ENCODE measurements around the gene CEP128. TPM values are rescaled to one million over a fixed set of nuclear protein-coding genes. Genes with fewer than 3 reads are reported as not detected.

Gene CEP128
- polyA plus RNA-seq, 6 donors from 2014 or later, result 1.5 to 5.1 (median 2.7) TPM

DNA sequence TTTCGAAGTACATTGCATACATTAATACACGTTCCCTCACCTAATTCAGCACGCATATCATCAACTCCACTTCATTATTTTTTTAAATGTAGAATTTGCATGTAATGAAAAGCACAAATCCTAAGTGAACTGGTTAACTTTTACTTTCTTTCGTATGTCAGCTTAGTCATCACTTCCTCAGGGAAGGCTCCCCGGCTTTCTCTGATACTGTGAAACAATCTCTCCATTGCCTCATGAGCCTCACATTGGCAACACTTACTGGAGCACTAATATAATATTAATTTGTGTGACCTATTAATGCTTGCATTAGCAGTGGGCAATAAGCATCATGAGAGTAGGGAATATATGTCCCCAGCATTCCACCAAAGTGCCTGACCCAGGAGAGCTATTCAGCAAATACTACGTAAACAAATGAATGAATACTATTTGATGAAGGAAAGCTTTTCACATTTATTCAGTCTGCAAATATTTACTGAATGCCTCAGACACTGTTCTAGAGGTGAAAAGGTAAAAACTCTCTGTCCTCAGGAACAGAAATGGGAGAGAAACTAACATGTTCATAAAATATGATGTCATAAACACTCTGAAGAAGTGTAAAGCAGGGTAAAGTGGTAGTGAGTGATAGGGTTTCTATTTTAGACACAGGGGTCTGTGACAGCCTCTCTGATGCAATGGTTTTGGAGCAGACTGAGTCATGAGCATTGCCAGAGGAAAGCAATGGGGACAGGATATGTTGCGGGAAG lies 402.7 kb downstream of the CEP128 start:
- Mint-ChIP-seq H3K9me3 (peaks cover 10 to 28% (median 16%) of the 10 kb centered on the region in 7 donors), H3K4me1 (no peaks in the 10 kb centered on the region), H3K4me3 (no peak overlapping the region), H3K27ac (no peak overlapping the region), H3K27me3 (no peaks in the 10 kb centered on the region), H3K36me3 (peaks cover 0 to 9% of the 10 kb centered on the region in 2 donors)
- DNase-seq, result no peak
- no peak for ATAC-seq (ENCODE audit: low read depth in 2 of 2)

DNA sequence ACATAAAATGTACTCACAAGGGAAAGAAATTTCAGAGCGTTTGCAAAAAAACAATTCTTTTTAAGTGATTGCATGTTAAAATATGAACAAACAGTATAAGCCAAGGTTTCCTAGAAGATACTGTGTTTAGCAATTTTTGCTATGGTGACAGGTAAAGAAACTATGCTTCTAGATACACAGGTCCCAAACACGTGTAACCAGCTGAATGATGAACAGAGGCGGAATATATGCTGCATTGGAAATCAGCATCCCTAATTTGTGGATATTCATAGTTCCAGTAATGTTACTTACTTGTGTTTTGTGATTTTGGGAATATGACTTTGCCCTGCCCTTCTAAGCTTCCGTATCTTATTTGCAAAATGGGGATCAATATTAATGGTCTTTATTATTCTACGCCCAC lies 403.9 kb downstream of the CEP128 start:
- no peak overlapping the region for H3K4me3 Mint-ChIP-seq
- no peak overlapping the region for H3K27ac Mint-ChIP-seq
- no peak for ATAC-seq (ENCODE audit: low read depth in 2 of 2)
- H3K4me1 Mint-ChIP-seq, result no peaks in the 10 kb centered on the region
- no peak for DNase-seq
- peaks cover 0 to 9% of the 10 kb centered on the region in 2 donors for H3K36me3 Mint-ChIP-seq
- peaks cover 10 to 28% (median 16%) of the 10 kb centered on the region in 7 donors for H3K9me3 Mint-ChIP-seq
- no peaks in the 10 kb centered on the region for H3K27me3 Mint-ChIP-seq

DNA sequence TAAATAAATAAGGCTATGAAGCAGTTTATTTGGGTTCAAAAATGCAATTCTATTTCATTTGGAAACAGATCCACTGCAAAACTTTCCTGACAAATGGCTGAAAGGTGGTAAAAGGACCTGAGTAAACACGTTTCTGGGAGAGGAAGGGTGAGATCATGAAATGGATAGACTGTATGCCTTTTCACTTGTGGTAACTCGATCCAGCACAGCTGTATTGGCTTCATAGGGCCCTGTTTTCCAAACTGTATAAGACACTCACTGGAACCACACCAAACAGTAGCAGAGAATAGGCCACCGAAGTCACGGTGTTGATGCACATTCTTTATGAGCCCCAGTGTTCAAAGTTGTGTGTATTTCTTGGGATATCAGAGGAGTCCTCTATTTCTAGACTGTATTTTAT lies 405.1 kb downstream of the CEP128 start:
- no peak for ATAC-seq (ENCODE audit: low read depth in 2 of 2)
- H3K27me3 Mint-ChIP-seq, result no peaks in the 10 kb centered on the region

DNA sequence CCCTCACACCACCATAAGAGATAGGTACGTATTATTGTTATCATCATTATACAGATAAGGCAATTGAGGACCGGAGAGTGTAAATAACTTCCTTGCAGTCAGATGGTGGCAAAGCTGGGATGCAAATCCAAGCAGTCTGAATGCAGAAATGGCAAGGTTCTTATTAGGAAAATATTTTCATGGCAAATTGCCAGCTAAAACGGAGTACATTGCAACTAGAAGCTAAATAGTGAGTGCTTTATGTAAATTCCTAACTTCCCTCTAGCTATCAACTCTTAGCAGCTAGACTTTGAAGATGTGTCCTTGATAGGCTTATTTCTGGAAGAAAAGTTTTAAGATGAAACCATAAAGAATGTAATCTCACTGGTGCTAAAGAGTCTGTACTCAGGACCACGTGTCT lies 406.4 kb downstream of the CEP128 start:
- DNase-seq (no peak), ATAC-seq (ENCODE audit: low read depth in 2 of 2) (no peak)
- no peak overlapping the region for H3K27ac Mint-ChIP-seq
- no peak overlapping the region for H3K4me3 Mint-ChIP-seq
- peaks cover 0 to 9% of the 10 kb centered on the region in 2 donors for H3K36me3 Mint-ChIP-seq
- peaks cover 6 to 14% (median 12%) of the 10 kb centered on the region in 7 donors for H3K9me3 Mint-ChIP-seq
- H3K27me3 Mint-ChIP-seq, result no peaks in the 10 kb centered on the region
- no peaks in the 10 kb centered on the region for H3K4me1 Mint-ChIP-seq

More for the DNA sequence above, 405.1 kb downstream of the CEP128 start:
- Mint-ChIP-seq H3K9me3 (peaks cover 10 to 25% (median 16%) of the 10 kb centered on the region in 7 donors), H3K4me1 (no peaks in the 10 kb centered on the region), H3K4me3 (no peak overlapping the region), H3K27ac (no peak overlapping the region), H3K36me3 (peaks cover 0 to 9% of the 10 kb centered on the region in 2 donors)
- no peak for DNase-seq

DNA sequence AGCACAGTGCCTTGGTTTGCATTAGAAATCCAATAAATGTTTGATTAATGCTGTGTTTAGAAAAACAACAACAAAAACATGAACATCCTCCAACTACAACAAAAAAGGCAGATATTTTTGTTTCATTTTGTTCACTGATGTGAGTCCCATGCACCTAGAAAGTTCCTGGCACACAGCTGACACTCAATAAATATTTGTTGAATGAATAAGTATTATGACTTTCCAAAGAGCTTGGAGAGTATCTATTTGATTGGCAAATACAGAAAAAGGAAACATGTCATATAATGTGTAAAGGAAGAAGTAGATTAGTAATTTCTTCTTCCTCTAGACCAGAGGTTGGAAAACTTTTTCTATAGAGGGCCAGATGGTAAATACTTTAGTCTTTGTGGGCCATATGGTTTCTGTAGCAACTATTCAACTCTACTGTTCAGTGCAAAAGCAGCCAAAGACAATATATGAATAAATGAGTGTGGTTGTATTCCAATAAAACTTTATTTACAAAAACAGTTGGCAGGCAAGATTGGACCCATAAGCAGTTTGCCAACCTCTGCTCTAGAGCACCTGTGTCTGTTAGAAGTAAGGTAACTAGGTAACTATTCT lies 417.9 kb downstream of the CEP128 start:
- Mint-ChIP-seq H3K36me3 (peaks cover 0 to 20% of the 10 kb centered on the region in 2 donors), H3K27ac (no peak overlapping the region), H3K9me3 (peaks cover 0 to 1% (median 0%) of the 10 kb centered on the region in 7 donors), H3K27me3 (no peaks in the 10 kb centered on the region), H3K4me1 (no peaks in the 10 kb centered on the region), H3K4me3 (no peak overlapping the region)
- no peak for ATAC-seq (ENCODE audit: low read depth in 2 of 2)
- no peak for DNase-seq

DNA sequence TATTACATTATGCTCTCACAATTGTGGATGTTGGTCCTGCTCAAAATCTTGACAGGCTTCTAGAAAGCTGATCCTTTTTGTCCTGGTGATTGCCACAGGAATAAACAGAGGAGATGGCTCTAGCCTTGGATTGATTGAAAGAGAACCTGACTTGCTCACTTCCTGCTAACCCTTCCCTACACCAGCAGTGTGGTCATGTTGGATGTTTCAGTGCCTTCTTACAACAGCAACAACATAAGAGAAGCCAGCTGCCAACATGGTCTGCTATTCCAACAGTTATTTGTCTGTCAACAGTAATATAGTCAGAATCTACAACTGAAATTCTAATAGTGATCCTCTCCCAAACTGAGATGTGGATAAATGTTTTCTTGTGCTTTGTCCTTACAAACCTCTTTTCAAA lies 418.6 kb downstream of the CEP128 start:
- Mint-ChIP-seq H3K4me1 (no peaks in the 10 kb centered on the region), H3K9me3 (peaks cover 0 to 1% (median 0%) of the 10 kb centered on the region in 7 donors), H3K4me3 (no peak overlapping the region), H3K27ac (no peak overlapping the region), H3K36me3 (peaks cover 0 to 25% of the 10 kb centered on the region in 2 donors), H3K27me3 (no peaks in the 10 kb centered on the region)
- DNase-seq (no peak), ATAC-seq (ENCODE audit: low read depth in 2 of 2) (no peak)

DNA sequence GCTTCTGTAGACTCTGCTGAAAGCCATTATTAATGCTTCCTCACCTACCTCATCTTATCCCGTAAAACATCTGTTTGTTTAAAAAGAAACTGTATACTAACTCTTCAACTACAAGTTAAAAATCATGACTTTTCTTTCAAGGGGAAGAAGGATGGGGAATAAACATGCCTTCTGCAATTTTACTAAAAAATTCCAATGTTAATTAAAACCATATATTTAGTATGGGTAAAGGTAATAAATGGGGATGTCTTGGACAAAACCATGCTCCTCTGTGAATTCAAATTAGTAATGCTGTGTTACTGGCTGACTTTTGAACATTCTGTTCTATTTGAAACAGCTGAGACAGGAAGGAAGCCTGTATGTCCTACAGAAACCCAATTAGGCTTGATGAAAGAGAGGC lies 419.1 kb downstream of the CEP128 start:
- DNase-seq, result no peak
- no peaks in the 10 kb centered on the region for H3K4me1 Mint-ChIP-seq
- ATAC-seq (ENCODE audit: low read depth in 2 of 2), result no peak
- H3K27me3 Mint-ChIP-seq, result no peaks in the 10 kb centered on the region
- peaks cover 0 to 2% (median 0%) of the 10 kb centered on the region in 7 donors for H3K9me3 Mint-ChIP-seq
- no peak overlapping the region for H3K4me3 Mint-ChIP-seq
- no peak overlapping the region for H3K27ac Mint-ChIP-seq
- peaks cover 0 to 29% of the 10 kb centered on the region in 2 donors for H3K36me3 Mint-ChIP-seq

DNA sequence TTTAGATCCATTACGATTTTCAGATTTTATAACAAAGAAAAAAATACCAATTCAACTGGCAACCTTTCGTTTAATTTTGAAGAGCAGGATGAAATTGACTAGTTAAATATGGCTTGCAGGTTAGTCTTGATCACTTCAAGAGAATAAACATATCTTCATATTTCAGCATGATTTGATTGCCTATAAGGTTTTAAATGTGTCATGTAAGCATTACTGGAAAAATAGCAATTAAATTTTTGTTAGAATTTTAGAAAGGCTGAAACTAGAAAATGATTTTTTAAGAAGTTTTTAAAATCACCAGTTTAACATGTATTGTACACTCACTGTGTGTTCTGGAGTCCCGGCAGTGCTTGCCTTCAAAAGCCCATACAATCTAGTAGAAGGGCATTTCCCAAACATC lies 420.1 kb downstream of the CEP128 start:
- Mint-ChIP-seq H3K27ac (no peak overlapping the region), H3K36me3 (peaks cover 0 to 29% of the 10 kb centered on the region in 2 donors), H3K4me3 (no peak overlapping the region), H3K27me3 (no peaks in the 10 kb centered on the region), H3K9me3 (peaks cover 0 to 3% (median 0%) of the 10 kb centered on the region in 7 donors), H3K4me1 (no peaks in the 10 kb centered on the region)
- DNase-seq (no peak), ATAC-seq (ENCODE audit: low read depth in 2 of 2) (no peak)

DNA sequence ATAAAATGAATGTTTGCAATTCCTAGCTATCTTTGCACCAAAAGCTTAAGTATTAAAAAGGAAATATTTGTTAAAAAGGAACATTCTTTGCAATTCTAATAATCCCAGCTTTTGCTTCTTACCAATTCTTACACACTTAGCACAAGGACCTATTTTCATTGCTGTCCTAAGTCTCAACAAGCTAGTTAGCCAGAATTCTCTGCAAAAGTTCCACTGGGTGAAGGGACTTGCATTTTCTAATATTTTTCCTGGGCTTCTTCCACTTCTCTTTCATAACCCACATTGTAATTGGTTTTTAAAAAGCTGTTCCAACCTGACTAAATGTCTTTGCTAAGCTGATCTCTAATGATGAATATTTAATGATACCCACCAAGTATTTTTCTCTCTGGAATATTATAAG lies 422.5 kb downstream of the CEP128 start:
- Mint-ChIP-seq H3K9me3 (peaks cover 0 to 16% (median 6%) of the 10 kb centered on the region in 7 donors), H3K27me3 (no peaks in the 10 kb centered on the region), H3K4me3 (no peak overlapping the region), H3K27ac (no peak overlapping the region), H3K4me1 (no peaks in the 10 kb centered on the region), H3K36me3 (peaks cover 17 to 28% of the 10 kb centered on the region in 2 donors)
- no peak for ATAC-seq (ENCODE audit: low read depth in 2 of 2)
- DNase-seq, result no peak

DNA sequence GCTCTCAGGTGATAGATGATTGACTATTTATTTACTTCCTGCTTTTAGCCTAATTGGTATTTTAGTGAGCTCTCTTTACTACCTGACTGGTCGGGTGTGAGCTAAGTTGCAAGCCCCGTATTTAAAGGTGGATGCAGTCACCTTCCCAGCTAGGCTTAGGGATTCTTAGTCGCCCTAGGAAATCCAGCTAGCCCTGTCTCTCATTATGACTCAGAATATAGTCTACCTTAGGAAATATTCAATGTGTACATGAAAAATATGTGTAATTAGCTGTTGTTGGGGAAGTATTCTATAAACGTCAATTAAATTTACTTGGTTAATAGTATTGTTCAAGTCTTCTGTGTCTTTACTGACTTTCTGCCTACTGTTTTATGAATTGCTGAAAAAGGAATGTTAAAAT lies 423.4 kb downstream of the CEP128 start:
- DNase-seq, result no peak
- no peaks in the 10 kb centered on the region for H3K27me3 Mint-ChIP-seq
- H3K4me1 Mint-ChIP-seq, result no peaks in the 10 kb centered on the region
- peak overlapping the region in 1 of 8 donors; percentile 17 for H3K4me3 Mint-ChIP-seq
- ATAC-seq (ENCODE audit: low read depth in 2 of 2), result no peak
- peaks cover 26 to 27% of the 10 kb centered on the region in 2 donors for H3K36me3 Mint-ChIP-seq
- H3K27ac Mint-ChIP-seq, result no peak overlapping the region
- H3K9me3 Mint-ChIP-seq, result peaks cover 0 to 22% (median 12%) of the 10 kb centered on the region in 7 donors

DNA sequence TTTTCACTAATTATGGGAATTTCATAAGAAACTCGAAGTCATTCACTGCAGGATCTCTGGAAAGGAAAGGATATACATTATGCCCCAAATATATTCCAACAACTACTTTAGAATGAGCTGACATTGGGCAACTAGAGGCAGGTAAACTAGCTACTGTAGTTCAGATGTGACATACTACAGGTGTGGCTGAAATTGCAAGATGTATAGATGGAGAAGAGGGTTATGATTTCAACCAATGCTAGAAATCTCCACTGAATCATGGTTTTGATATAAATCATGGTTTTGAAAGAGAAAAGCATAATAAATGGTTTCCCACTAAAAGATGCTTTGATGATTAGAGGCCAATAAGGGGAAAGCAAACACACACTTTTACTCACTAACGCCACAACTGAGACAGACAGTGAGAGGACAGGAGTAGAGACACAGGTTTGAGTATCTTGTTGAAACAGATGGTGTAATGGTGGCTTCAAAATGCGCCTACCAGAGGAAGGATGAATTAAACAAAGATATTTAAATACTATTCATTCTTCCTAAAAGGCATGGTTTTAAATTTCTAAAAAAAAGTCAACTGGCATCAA lies 434.2 kb downstream of the CEP128 start:
- H3K27me3 Mint-ChIP-seq, result no peaks in the 10 kb centered on the region
- peaks cover 0 to 6% (median 2%) of the 10 kb centered on the region in 7 donors for H3K9me3 Mint-ChIP-seq
- H3K36me3 Mint-ChIP-seq, result peaks cover 3 to 6% of the 10 kb centered on the region in 2 donors
- H3K27ac Mint-ChIP-seq, result no peak overlapping the region
- no peak overlapping the region for H3K4me3 Mint-ChIP-seq
- ATAC-seq (ENCODE audit: low read depth in 2 of 2) (no peak), DNase-seq (no peak)
- no peaks in the 10 kb centered on the region for H3K4me1 Mint-ChIP-seq

DNA sequence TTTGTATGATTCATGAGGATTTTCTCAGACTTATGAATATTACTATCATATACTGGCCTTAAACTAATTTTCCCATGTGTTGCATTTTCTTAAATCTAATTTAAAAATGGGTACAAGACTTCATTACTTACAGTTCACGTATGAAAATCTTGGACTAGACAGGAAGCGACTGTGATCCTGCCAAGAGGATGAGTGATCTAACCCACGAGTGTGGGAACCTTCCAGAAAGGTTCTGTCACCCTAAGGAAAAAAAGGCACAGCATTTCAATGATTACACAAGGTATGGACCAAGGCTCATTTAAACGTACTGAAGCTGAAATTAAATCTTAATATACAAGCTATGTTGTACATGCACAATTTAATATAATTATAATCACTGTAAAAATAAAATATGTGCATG lies 436.8 kb downstream of the CEP128 start:
- no peak for DNase-seq
- H3K27ac Mint-ChIP-seq, result no peak overlapping the region
- H3K4me3 Mint-ChIP-seq, result no peak overlapping the region
- H3K27me3 Mint-ChIP-seq, result no peaks in the 10 kb centered on the region
- no peak for ATAC-seq (ENCODE audit: low read depth in 2 of 2)
- H3K36me3 Mint-ChIP-seq, result peaks cover 0 to 4% of the 10 kb centered on the region in 2 donors
- H3K4me1 Mint-ChIP-seq, result no peaks in the 10 kb centered on the region
- peaks cover 0 to 2% (median 0%) of the 10 kb centered on the region in 7 donors for H3K9me3 Mint-ChIP-seq

DNA sequence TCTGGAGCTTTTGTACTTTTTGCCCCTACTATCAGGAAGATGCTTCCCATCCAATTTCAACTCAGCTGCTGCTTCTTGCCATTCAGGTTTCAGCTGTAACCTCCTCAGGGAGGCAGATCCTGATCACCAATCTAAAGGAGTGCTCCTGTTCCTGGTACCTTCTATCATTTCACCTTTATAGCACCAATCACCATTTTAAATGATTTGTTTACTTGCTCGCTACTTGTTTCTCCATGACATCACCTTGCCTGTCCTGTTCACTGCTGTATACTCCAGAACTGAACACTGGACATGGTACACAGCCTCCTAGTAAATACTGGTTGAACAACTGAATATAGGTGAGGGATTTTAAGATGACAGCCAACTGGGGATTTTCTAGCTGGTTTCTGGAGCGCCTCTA lies 443.0 kb downstream of the CEP128 start:
- H3K4me3 Mint-ChIP-seq, result no peak overlapping the region
- DNase-seq (no peak), ATAC-seq (ENCODE audit: low read depth in 2 of 2) (no peak)
- H3K36me3 Mint-ChIP-seq, result no peaks in the 10 kb centered on the region
- H3K27ac Mint-ChIP-seq, result no peak overlapping the region
- no peaks in the 10 kb centered on the region for H3K4me1 Mint-ChIP-seq
- no peaks in the 10 kb centered on the region for H3K27me3 Mint-ChIP-seq
- no peaks in the 10 kb centered on the region for H3K9me3 Mint-ChIP-seq

DNA sequence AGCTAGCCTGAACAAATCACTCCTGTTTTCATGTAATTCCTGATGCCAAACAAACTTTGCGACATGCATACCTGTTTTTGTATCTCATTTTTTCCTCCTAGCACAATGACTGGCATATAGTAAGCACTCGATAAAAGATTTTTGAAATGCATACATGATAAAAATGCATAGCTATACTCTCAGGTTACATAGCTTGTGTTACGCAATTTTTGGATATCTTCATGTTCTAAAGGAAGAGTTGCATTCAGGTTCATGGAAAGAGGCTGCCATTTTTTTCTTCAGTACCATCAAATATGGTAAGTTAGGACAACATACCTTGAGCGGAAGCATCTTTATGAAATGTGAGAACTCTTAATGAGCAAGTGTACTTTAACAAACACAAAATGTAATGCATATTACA lies 445.4 kb downstream of the CEP128 start:
- Mint-ChIP-seq H3K4me3 (no peak overlapping the region), H3K27ac (no peak overlapping the region)
- DNase-seq, result no peak

More for the DNA sequence above, 445.4 kb downstream of the CEP128 start:
- no peaks in the 10 kb centered on the region for H3K27me3 Mint-ChIP-seq
- no peak for ATAC-seq (ENCODE audit: low read depth in 2 of 2)
- H3K9me3 Mint-ChIP-seq, result no peaks in the 10 kb centered on the region
- no peaks in the 10 kb centered on the region for H3K4me1 Mint-ChIP-seq
- no peaks in the 10 kb centered on the region for H3K36me3 Mint-ChIP-seq
